Lower lobe of right lung (tissue), 2 donors: ENCODE data around the gene TRIP13. TPM values are rescaled to one million over a fixed set of nuclear protein-coding genes. Genes with fewer than 3 reads are reported as not detected.
"Not testable (repeated sequence)": the region's sequence is repeated elsewhere in the genome, so short reads cannot be mapped to it uniquely, and the experiment has no call there.

ENCODE experiments used
- ATAC-seq, 2 donors: fragments of 200-7000 bp; cut with Tn5 transposase; one replicate each; pipeline ENCODE4 v1.9.1; 2020 to 2022; ENCODE audit warnings: mild to moderate bottlenecking in 2 of 2, moderate library complexity in 2 of 2
- DNase-seq: peaks from one replicate; pipeline ENCODE4 v3.0.0-alpha.2; 2020
- H3K27ac ChIP-seq: fragments of 200-600 bp; one replicate; pipeline ENCODE4 v1.8.0; 2022
- H3K27me3 ChIP-seq: fragments of 200-600 bp; one replicate; pipeline ENCODE4 v1.8.0; 2022; ENCODE audit warnings: low read depth
- H3K36me3 ChIP-seq: fragments of 200-600 bp; one replicate; pipeline ENCODE4 v1.8.0; 2022; ENCODE audit warnings: mild to moderate bottlenecking
- H3K4me1 ChIP-seq: fragments of 200-600 bp; one replicate; pipeline ENCODE4 v1.8.0; 2022
- H3K4me3 ChIP-seq: fragments of 200-600 bp; one replicate; pipeline ENCODE4 v1.8.0; 2022; ENCODE audit warnings: mild to moderate bottlenecking
- H3K9me3 ChIP-seq: fragments of 200-600 bp; one replicate; pipeline ENCODE4 v1.8.0; 2022
- intact Hi-C: fragments of 100-400 bp; cut with DNase I; formaldehyde crosslinking; loops from one replicate; pipeline ENCODE4 v1.11.0; 2022
- total RNA-seq: library from RNA; stranded (reverse); fragmentation: NEBNext Ultra II Directional; extraction: Animal tissue kit (Norgen Biotek cat#: 25700); gene quantifications from one replicate; pipeline ENCODE4 v1.2.1, GENCODE V29; 2021
- TF ChIP-seq, protein P1 (sequence below): fragments of 200-600 bp; IDR thresholded peaks from one replicate; pipeline ENCODE4 v1.8.0; 2022; ENCODE audit warnings: antibody characterized with exemption, mild to moderate bottlenecking
- donor health status: DM: no; HTN: yes; CAD: no; lungs with severe emphysema.

TRIP13 gene
- total RNA-seq, 1 donor from 2014 or later, result 1.0 TPM

DNA sequence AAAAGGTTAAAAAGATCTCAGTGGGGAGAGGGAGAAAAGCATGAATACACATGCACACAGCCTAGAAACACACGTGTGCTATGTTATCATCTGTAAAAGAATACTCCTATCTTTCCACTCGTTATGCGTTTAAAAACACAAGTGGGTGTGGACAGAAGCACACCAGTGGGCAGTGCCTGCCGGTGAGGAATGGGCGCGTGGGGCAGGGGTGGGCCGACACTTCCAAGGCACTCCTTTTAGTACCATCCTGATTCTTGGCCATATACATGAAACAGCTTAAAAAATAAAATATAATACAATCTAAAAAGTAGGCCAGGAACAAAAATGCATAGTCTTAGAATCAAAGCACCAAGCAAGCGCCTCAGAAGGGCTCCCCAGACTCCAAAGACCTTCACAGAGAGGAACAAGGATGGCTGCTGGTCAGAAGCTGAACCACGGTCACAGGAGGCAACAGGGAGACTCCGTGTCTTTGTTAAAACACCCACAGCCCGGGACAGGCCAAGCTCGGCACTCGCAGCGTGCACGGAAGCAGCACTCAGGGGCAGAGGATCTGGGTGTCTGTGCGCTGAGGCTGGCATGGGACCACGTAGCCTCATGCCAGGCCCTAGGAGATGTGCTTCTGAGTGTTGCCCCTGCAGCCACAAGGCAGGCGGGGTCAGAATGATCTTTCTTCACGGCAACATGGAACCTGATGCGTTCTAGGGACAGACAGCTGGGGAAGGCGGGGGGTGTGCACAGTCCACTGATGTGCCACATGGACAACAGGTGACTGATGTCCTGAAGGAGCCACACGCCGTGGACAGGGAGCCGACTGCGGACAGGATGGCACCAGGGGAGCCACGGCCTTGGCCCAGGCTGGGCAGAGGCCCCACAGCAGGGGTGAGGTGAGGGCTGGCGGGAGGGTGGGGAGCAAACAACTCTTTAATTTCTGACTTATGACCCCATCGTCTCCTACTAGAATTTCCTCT, 16.0 kb upstream of the TRIP13 start:
- intact Hi-C loops, result no loop called here
- Histone ChIP-seq H3K4me3 (no peak overlapping the region), H3K4me1 (peaks cover 6% of the 10 kb centered on the region), H3K36me3 (peaks cover 82% of the 10 kb centered on the region), H3K9me3 (no peaks in the 10 kb centered on the region), H3K27me3 (no peaks in the 10 kb centered on the region), H3K27ac (no peak overlapping the region)
- DNase-seq, result no peak
- TF ChIP-seq, protein P1, sequence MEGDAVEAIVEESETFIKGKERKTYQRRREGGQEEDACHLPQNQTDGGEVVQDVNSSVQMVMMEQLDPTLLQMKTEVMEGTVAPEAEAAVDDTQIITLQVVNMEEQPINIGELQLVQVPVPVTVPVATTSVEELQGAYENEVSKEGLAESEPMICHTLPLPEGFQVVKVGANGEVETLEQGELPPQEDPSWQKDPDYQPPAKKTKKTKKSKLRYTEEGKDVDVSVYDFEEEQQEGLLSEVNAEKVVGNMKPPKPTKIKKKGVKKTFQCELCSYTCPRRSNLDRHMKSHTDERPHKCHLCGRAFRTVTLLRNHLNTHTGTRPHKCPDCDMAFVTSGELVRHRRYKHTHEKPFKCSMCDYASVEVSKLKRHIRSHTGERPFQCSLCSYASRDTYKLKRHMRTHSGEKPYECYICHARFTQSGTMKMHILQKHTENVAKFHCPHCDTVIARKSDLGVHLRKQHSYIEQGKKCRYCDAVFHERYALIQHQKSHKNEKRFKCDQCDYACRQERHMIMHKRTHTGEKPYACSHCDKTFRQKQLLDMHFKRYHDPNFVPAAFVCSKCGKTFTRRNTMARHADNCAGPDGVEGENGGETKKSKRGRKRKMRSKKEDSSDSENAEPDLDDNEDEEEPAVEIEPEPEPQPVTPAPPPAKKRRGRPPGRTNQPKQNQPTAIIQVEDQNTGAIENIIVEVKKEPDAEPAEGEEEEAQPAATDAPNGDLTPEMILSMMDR, result no peak
- no peak for ATAC-seq

DNA sequence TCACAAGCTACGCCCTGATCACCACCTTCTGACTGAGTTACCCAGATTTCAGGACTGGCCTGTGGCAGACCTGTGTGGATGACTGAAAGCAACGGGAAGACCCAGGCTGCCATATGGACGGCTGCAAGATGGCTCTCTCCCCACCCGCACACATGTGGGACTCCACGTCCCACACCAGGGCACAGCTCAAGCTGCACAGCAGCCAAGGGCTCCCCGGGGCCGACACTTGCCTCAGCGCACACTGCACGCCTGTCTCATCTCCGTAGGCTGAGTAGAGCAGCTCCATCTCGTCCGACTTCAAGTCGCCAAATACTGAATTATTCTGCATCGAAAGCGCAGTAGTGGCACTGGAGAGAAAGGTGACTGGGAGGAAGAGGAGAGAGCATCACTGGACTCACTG, 14.6 kb upstream of the TRIP13 start:
- ATAC-seq (no peak), DNase-seq (no peak)
- no peak overlapping the region for H3K4me3 ChIP-seq
- no peaks in the 10 kb centered on the region for H3K9me3 ChIP-seq
- TF ChIP-seq, protein P1, result no peak
- intact Hi-C loops, result no loop called here
- no peaks in the 10 kb centered on the region for H3K27me3 ChIP-seq
- peaks cover 2% of the 10 kb centered on the region for H3K4me1 ChIP-seq
- no peak overlapping the region for H3K27ac ChIP-seq
- H3K36me3 ChIP-seq, result peaks cover 76% of the 10 kb centered on the region

DNA sequence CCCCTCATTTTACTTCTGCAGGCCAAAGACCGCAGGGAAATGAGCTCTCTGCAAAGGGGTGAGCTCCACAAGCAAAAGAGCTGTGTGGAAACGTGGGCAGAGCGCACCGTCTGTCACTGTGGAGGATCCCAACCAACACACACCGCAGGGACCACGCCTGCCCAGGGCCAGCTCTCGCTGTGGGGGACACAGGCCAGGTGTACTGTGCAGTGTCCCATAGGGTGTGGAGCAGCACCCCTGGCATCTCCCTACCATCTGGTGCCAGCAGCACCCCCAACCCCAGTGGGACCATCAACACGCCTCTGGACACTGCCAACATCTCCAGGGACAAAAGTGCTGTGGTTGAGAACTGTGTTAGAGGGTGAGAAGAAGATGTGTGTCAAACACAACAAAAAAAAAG, 14.0 kb upstream of the TRIP13 start:
- peak in 1 of 2 donors; percentile 15 for ATAC-seq
- H3K27me3 ChIP-seq, H3K27ac ChIP-seq, H3K4me1 ChIP-seq, DNase-seq, intact Hi-C loops, H3K4me3 ChIP-seq, H3K9me3 ChIP-seq: not testable (repeated sequence)
- peaks cover 76% of the 10 kb centered on the region for H3K36me3 ChIP-seq

- intact Hi-C loops, result no loop called here
- Histone ChIP-seq H3K4me3 (no peak overlapping the region), H3K27me3 (no peaks in the 10 kb centered on the region), H3K4me1 (no peaks in the 10 kb centered on the region), H3K9me3 (no peaks in the 10 kb centered on the region), H3K36me3 (peaks cover 76% of the 10 kb centered on the region), H3K27ac (no peak overlapping the region)
- TF ChIP-seq, protein P1, result no peak
- DNase-seq (no peak), ATAC-seq (no peak)
These were observed 11.7 kb upstream of the TRIP13 start for GRCh38 chr5:880816-881550.

- H3K36me3 ChIP-seq, result peaks cover 76% of the 10 kb centered on the region
- no peak overlapping the region for H3K27ac ChIP-seq
- DNase-seq (no peak), ATAC-seq (no peak)
- no peaks in the 10 kb centered on the region for H3K9me3 ChIP-seq
- H3K4me1 ChIP-seq, result no peaks in the 10 kb centered on the region
- H3K4me3 ChIP-seq, result no peak overlapping the region
- intact Hi-C loops, result no loop called here
- no peaks in the 10 kb centered on the region for H3K27me3 ChIP-seq
- TF ChIP-seq, protein P1, result no peak
These were observed 11.1 kb upstream of the TRIP13 start for GRCh38 chr5:881551-881935.
